Forelimb muscle (tissue), 1 donor: ENCODE data around the gene MTUS2. TPM values are rescaled to one million over a fixed set of nuclear protein-coding genes. Genes with fewer than 3 reads are reported as not detected.

Experiments
- DNase-seq: peaks from one replicate; pipeline ENCODE4 v3.0.0-alpha.2; 2013; ENCODE audit warnings: low read depth
- polyA plus RNA-seq: library from polyadenylated mRNA; unstranded; fragments of 120-200 nt; gene quantifications from one replicate; pipeline ENCODE4 v1.2.1, GENCODE V29; 2013; ENCODE audit not compliant: insufficient read length

Gene MTUS2
- polyA plus RNA-seq, 1 donor: 22.7 TPM

DNA sequence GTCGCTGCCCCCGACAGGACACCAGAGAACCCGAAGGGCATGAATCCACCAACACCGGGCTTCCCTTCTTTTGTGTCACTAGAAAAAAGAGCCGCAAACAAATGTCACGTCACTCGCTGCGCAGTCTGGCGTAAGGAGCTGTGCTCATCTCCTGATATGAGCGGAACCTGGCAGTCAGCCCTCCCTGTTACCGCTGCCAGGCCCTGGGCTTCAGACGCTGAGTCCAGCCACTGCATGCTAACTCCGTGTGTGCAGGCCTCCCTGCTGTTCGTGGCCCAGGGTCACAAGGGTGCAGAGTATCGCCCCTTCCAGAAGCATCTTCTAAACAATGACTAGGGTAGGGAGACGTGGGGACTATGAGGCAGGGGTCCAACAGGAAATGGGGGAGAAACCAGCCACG, 704.0 kb downstream of the MTUS2 start:
- no peak for DNase-seq

DNA sequence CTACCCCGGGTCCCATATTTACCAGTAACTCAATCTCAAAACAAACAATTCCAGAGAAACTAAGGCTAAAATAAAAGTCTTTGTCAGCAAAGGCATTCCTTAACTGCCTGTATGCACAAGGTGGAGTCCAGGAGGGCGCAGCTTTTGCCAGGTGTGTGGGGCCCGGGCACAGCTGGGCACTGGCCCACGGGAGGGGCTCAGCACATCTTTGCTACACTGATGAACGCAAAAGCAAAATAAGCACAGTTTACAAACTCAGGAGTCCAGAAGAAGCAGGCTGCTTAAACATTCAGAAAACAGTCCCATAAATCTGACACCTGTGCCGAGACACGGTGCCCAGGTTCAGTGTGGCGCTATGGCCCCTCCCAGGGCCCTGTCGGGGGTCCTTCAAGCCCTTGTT, 704.5 kb downstream of the MTUS2 start:
- DNase-seq: no peak

GRCh38 chr13:29525757-29526156, 705.6 kb downstream of the MTUS2 start:
- DNase-seq: no peak

- no peak for DNase-seq
Observed at GRCh38 chr13:29526741-29527140, 706.6 kb downstream of the MTUS2 start.

GRCh38 chr13:29527511-29527910, 707.4 kb downstream of the MTUS2 start:
- DNase-seq: no peak

- DNase-seq: no peak
Observed at GRCh38 chr13:29527916-29528315, 707.8 kb downstream of the MTUS2 start.

DNA sequence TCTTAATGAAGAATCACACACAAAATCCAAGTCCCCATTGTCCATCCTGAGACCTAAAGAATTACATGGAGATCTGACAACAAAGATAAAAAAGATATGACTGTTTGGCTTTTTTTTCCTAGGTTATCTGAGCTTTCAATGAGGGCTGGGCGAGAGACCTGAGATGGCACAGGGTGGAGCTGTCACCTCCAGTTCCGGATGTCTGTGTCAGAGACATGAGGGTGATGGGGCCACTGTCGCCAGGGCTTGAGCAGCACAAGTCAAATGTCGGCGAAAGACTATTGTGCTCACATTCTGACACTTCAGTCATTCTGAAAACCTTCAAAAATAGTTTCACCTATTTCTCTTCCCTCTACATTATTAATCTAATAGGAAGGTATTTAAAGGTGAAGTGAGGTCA, 709.6 kb downstream of the MTUS2 start:
- no peak for DNase-seq

- no peak for DNase-seq
Observed at GRCh38 chr13:29530901-29531300, 710.8 kb downstream of the MTUS2 start.

- DNase-seq: no peak
Observed at GRCh38 chr13:29532116-29532515, 712.0 kb downstream of the MTUS2 start.

- no peak for DNase-seq
Observed at GRCh38 chr13:29532821-29533220, 712.7 kb downstream of the MTUS2 start.

DNA sequence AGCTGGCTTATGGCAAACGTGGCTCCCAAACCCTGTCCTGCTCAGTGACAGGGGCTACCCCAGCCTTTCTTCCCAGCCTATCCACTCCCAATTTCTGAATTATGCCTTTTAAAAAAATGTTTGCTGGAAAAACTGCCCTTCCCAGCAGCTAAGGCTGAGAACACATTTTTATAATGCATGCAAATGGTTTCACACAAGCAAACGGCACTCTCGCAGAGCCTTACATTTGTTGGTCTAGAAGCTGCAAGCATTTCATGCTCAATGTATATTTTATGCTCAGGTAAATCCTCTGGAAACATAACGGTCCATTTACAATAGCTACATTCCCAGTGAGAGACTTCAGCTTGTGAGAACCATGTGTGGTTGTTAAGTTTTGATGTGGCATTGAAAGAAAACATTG, 713.9 kb downstream of the MTUS2 start:
- DNase-seq: no peak

GRCh38 chr13:29535663-29536655, 715.8 kb downstream of the MTUS2 start:
- no peak for DNase-seq

GRCh38 chr13:29536853-29537252, 716.7 kb downstream of the MTUS2 start:
- no peak for DNase-seq

DNA sequence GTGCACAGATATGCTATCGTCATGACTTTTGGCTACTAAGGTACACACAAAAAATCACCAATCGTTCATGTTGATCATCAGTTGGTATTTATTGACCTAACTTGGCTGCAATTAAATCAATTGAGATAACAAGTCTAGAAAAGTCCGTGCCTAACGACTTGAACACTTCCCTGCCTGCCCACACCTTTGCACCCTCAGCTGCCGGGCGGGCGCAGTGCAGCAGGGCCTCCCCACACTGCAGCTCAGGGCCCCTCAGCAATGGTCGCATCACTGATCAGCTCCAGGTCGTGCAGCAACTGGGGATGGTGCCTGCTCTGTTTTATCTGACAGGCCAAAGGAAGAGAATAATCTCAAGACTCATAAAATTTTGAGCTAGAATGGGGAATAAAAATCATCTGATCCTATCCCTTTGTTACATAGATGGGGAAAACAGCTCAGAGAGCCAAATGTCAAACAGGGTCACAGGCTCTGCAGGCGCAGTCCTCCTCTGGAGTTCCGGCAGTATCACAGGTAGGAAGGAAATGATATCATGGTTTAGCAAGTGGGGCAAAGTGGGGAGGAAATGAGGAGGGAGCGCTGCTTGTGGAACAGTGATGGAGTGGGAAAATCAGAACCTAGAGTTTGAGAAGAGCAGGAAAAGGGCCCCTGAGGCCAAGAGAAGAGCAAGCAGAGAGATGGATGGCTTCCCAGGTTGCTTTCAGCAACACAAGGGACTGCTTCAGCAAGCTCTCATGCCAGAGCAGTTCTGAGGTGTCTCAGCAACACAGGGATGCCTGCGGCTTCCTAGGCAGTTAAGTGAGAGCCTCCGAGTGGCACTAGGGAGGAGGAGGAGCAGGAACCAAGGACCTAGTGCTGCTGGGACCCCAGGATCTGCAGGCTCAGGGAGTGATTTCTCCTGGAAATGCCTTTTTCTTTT, 717.9 kb downstream of the MTUS2 start:
- no peak for DNase-seq

GRCh38 chr13:29538652-29539040, 718.5 kb downstream of the MTUS2 start:
- no peak for DNase-seq

DNA sequence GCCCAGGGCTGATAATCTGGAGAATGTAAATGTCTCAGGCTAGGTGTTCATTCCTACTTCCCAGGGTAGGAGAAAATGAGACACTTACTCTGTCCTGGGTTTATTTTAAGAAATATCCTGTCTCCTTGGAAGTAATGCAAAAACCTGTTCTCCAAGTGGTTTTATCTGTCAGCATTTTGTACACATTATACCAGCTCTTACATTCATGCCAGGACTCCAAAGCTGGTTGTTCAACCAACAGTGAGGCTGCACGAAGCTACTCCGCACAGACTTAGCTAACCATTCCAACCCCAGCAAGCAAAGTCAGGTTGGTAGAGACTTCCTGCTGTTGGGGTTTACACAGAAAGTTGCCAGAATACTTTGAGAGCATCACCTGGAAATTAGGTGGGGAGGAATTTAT, 719.7 kb downstream of the MTUS2 start:
- no peak for DNase-seq

DNA sequence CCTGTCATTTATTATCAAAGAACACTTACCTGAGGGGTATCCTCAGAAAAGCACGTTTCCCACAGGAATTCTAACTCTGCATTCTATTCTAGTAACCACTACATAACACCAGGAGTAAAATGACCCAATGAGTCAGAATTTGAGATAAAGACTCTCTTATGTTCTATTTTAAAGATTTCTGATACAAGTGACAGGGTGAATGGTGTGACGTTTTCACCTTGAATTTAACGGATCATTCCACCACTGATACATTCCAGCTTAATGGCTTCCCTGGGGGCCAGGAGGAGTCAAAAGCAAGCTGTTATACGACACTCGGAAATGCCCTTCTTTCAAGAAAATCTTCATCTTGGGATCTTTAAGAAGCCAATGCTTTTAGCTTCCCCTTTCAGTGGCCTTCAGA, 720.2 kb downstream of the MTUS2 start:
- DNase-seq: no peak

DNA sequence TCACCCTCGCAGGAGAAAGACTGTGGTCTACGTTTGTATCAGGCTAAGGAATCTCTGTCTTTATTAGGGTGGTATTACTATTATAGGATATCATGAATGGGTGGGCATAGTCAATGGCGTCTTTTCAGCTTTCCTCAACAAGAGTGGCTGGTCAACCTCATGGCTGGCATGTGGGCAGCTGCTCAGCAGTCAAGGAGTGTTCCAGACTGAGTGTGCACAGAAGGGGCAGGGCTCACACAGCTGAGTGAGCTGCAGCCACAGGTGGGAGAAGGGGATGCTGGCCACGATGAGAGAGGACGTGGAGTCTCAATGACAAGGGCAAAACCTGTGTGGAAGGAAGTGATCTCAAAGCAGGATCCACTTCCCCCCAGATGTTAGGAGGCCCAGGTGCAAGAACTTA, 720.7 kb downstream of the MTUS2 start:
- no peak for DNase-seq

DNA sequence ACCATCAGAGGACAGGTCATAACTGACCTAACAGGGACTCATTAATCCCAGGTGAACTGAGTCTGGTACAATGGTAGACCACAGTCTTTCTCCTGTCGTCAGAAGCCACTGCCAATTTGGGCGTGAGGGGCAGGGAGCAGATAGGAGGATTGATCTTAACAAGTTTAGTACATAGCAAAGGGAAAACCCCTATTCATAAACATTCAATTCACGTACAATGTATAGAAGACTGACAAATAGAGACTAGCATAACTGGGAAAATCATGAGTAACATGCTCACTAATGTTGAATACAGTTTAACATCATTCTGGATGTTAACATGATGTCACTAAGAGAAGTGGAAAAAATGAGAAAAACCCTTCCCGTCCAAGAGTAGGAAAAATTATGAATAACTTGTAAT, 721.3 kb downstream of the MTUS2 start:
- DNase-seq: no peak

- DNase-seq: no peak
Observed at GRCh38 chr13:29542381-29542780, 722.2 kb downstream of the MTUS2 start.

DNA sequence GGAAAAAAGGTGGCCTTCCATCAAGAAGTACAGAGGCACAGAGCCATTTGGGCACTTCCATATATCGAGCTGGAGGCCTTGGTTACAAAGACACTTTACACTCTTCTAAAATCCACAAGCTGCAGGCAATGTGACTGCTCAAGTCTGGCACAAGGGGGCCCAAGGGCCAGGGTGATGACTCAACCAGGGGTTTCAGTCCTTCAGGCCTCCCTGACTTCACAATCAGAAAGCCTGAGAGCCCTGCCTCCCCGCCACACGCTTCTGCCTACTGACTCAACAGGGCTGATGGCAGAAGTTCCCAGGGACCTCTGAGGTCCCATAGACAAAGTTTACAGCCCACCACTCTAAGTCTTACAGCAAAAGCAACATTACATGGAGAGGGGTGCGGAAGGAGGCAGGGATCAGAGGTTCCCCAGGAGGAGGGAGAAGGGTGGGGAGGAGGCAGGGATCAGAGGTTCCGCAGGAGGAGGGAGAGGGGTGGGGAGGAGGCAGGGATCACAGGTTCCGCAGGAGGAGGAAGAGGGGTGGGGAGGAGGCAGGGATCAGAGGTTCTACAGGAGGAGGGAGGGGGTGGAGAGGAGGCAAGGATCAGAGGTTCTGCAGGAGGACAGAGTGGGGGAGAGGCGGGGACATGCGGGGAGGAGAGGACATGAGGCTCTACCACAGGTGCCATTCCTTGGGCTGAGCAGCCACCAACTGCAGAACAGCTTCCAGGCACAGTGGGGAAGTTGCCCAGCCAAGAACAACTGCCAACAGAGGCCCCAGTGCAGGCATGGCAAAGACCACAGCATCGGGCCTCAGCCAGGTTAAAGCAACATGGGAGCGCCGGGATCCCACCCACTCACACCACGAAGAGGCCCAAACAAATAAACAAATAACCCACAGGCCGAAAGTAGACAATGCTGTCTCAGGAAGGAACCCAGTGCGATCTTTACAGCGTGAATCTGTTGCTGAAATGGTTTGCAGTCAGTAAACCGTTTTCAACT, 723.4 kb downstream of the MTUS2 start:
- DNase-seq: no peak
